ENCODE measurements around the gene CKM.

CKM gene

GRCh38 chr19:45322744-45323281 is at the start of gene CKM:
Gene CKM, minus strand, starts transcription at chr19:45322875. Its CDS starts 3,162 bp downstream, at chr19:45319713.
- DNase-seq (ENCODE audit: low read depth) = no peak

- peak; percentile 100 for DNase-seq (ENCODE audit: low read depth)
Observed at GRCh38 chr19:45370410-45371204, 47.9 kb upstream of the CKM start, which contains the start of gene ERCC2. Gene ERCC2, minus strand, starts transcription at chr19:45370573. Its CDS starts 33 bp downstream, at chr19:45370540.

GRCh38 chr19:45368737-45369340 is 46.2 kb upstream of the CKM start:
- no peak for DNase-seq (ENCODE audit: low read depth)

GRCh38 chr19:45368127-45368526 is 45.5 kb upstream of the CKM start:
- DNase-seq (ENCODE audit: low read depth) = no peak

GRCh38 chr19:45364696-45365095 is 42.0 kb upstream of the CKM start:
- DNase-seq (ENCODE audit: low read depth) = no peak

- no peak for DNase-seq (ENCODE audit: low read depth)
Observed at GRCh38 chr19:45363861-45364459, 41.3 kb upstream of the CKM start.

GRCh38 chr19:45362291-45362690 is 39.6 kb upstream of the CKM start:
- DNase-seq (ENCODE audit: low read depth) = no peak

- no peak for DNase-seq (ENCODE audit: low read depth)
Observed at GRCh38 chr19:45361608-45362007, 38.9 kb upstream of the CKM start.

GRCh38 chr19:45358213-45358792 is 35.6 kb upstream of the CKM start:
- no peak for DNase-seq (ENCODE audit: low read depth)

GRCh38 chr19:45357445-45357783 is 34.7 kb upstream of the CKM start:
- DNase-seq (ENCODE audit: low read depth) = no peak

GRCh38 chr19:45356760-45357444 is 34.2 kb upstream of the CKM start:
- no peak for DNase-seq (ENCODE audit: low read depth)

- no peak for DNase-seq (ENCODE audit: low read depth)
Observed at GRCh38 chr19:45355910-45356309, 33.2 kb upstream of the CKM start.

- no peak for DNase-seq (ENCODE audit: low read depth)
Observed at GRCh38 chr19:45355402-45355801, 32.7 kb upstream of the CKM start.

- no peak for DNase-seq (ENCODE audit: low read depth)
Observed at GRCh38 chr19:45354241-45354842, 31.7 kb upstream of the CKM start.

- no peak for DNase-seq (ENCODE audit: low read depth)
Observed at GRCh38 chr19:45352914-45353796, 30.5 kb upstream of the CKM start.

- no peak for DNase-seq (ENCODE audit: low read depth)
Observed at GRCh38 chr19:45352471-45352870, 29.8 kb upstream of the CKM start.

- DNase-seq (ENCODE audit: low read depth) = no peak
Observed at GRCh38 chr19:45352062-45352461, 29.4 kb upstream of the CKM start.

GRCh38 chr19:45351401-45351952 is 28.8 kb upstream of the CKM start:
- DNase-seq (ENCODE audit: low read depth) = no peak

- no peak for DNase-seq (ENCODE audit: low read depth)
Observed at GRCh38 chr19:45350477-45351058, 27.9 kb upstream of the CKM start.

GRCh38 chr19:45349430-45349941 is 26.8 kb upstream of the CKM start:
- DNase-seq (ENCODE audit: low read depth) = no peak
